Body of pancreas (tissue), 4 donors: ENCODE measurements around the gene CFB. TPM values are rescaled to one million over a fixed set of nuclear protein-coding genes. Genes with fewer than 3 reads are reported as not detected.
A peak's percentile ranks its signal among the peaks of the same experiment; 100 is the strongest.

ENCODE experiments used
- ATAC-seq: fragments of 150-250 bp; one replicate; pipeline ENCODE4 v1.9.1; 2016
- DNase-seq, 4 donors: peaks; one replicate each; pipeline ENCODE4 v3.0.0-alpha.2; 2019
- H3K27ac ChIP-seq, 4 donors: fragments of 200-600 bp; sonication (generic); 1 replicate in 3 of 4; 2 replicates in 1 of 4; pipeline versions ENCODE4 v1.5.1 to v1.6.1; 2016 to 2019; ENCODE audit warnings: mild to moderate bottlenecking in 1 of 4, mixed read lengths in 1 of 4, moderate library complexity in 1 of 4
- H3K27me3 ChIP-seq, 2 donors: fragments of 200-600 bp; sonication (generic); one replicate each; pipeline ENCODE4 v1.6.0; 2016; ENCODE audit warnings: mild to moderate bottlenecking in 1 of 2
- H3K36me3 ChIP-seq, 2 donors: fragments of 200-600 bp; sonication (generic); replicated peaks in 1 of 2; 2 replicates each; pipeline ENCODE4 v1.5.1; 2016; ENCODE audit warnings: low read depth in 2 of 2; ENCODE audit not compliant: insufficient read depth in 1 of 2
- H3K4me1 ChIP-seq: fragments of 200-600 bp; sonication (generic); one replicate; pipeline ENCODE4 v1.6.0; 2016
- H3K4me3 ChIP-seq, 2 donors: fragments of 200-600 bp; sonication (generic); 1 replicate in 1 of 2; 2 replicates in 1 of 2; pipeline ENCODE4 v1.5.1; 2016 to 2019
- H3K9me3 ChIP-seq, 3 donors: fragments of 200-600 bp; sonication (generic); 1 replicate in 2 of 3; 2 replicates in 1 of 3; pipeline ENCODE4 v1.5.1; 2016
- POLR2A ChIP-seq, 3 donors: fragments of 450-650 bp; IDR thresholded peaks; one replicate each; pipeline ENCODE4 v1.6.1; 2016; ENCODE audit warnings: antibody characterized with exemption in 3 of 3, mild to moderate bottlenecking in 2 of 3
- WGBS, 2 donors: methylation state at CpG; one replicate each; pipeline ENCODE4 v1.1.5; 2017; 5-methylcytosine and 5-hydroxymethylcytosine counted together
- intact Hi-C: fragments of 100-400 bp; cut with DNase I; formaldehyde crosslinking; loops from one replicate; pipeline ENCODE4 v1.15.1; 2023
- total RNA-seq, 2 donors: library from RNA; depleted of rRNA; stranded (reverse); fragments of >200 nt; gene quantifications; one replicate each; pipeline ENCODE4 v1.1.0, GENCODE V29; 2016
- TF ChIP-seq, protein P1 (sequence below), 7 experiments: fragments of 450-650 bp in 4 of 7; fragments of 200-600 bp in 3 of 7; sonication (generic) in 3 of 7; IDR thresholded peaks; one replicate each; pipeline ENCODE4 v1.5.1; 2016 to 2019; ENCODE audit warnings: antibody characterized with exemption in 7 of 7

Gene CFB
- total RNA-seq, 2 donors from 2014 or later, result 21.0 to 33.9 TPM

GRCh38 chr6:31898383-31899011 lies 47.4 kb upstream of the CFB start:
- Histone ChIP-seq H3K9me3 (no peaks in the 10 kb centered on the region), H3K4me3 (peak overlapping the region; percentile 81 to 89), H3K36me3 (no peaks in the 10 kb centered on the region), H3K4me1 (peaks cover 42% of the 10 kb centered on the region), H3K27me3 (no peaks in the 10 kb centered on the region), H3K27ac (peak overlapping the region; percentile 71 to 87 (median 83))
- TF ChIP-seq POLR2A (IDR thresholded peaks at IDR 0.05), result no peak
- TF ChIP-seq, protein P1, sequence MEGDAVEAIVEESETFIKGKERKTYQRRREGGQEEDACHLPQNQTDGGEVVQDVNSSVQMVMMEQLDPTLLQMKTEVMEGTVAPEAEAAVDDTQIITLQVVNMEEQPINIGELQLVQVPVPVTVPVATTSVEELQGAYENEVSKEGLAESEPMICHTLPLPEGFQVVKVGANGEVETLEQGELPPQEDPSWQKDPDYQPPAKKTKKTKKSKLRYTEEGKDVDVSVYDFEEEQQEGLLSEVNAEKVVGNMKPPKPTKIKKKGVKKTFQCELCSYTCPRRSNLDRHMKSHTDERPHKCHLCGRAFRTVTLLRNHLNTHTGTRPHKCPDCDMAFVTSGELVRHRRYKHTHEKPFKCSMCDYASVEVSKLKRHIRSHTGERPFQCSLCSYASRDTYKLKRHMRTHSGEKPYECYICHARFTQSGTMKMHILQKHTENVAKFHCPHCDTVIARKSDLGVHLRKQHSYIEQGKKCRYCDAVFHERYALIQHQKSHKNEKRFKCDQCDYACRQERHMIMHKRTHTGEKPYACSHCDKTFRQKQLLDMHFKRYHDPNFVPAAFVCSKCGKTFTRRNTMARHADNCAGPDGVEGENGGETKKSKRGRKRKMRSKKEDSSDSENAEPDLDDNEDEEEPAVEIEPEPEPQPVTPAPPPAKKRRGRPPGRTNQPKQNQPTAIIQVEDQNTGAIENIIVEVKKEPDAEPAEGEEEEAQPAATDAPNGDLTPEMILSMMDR (IDR thresholded peaks at IDR 0.05), result peak in 3 of 7 experiments; percentile 11 to 27 (median 21)
- intact Hi-C loops, result no loop called here
- ATAC-seq (peak; percentile 46), DNase-seq (peak; percentile 38 to 63 (median 52))
- WGBS, 2 donors, result 17 to 18% methylated on average over 8 of the region's 8 CpGs

DNA sequence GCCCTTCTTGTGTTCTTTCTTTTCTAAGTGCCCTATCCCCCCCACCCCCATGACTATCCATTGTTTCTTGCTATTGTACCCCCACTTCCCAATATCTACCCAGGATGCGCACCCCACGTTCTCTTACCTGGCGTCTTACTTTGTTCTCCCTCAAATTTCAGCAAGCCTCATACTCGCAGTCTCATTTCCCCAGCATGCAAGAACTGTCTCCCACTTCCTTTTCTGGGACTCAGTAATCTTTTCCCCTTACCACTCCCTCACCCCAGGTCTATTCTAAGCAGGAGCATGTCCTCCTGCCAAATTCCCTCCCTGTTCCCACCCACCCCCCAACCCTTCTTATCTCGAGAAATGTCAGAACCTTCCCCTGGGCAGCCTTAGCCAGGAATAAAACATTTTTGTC lies 46.7 kb upstream of the CFB start:
- Histone ChIP-seq H3K9me3 (no peaks in the 10 kb centered on the region), H3K4me1 (peaks cover 42% of the 10 kb centered on the region), H3K27ac (no peak overlapping the region), H3K36me3 (no peaks in the 10 kb centered on the region), H3K4me3 (no peak overlapping the region), H3K27me3 (no peaks in the 10 kb centered on the region)
- 49 to 63% methylated on average over 5 of the region's 5 CpGs for WGBS, 2 donors
- ATAC-seq, result no peak
- intact Hi-C loops, result no loop called here
- TF ChIP-seq POLR2A (IDR thresholded peaks at IDR 0.05), result no peak
- TF ChIP-seq, protein P1 (IDR thresholded peaks at IDR 0.05), result no peak
- DNase-seq, result no peak

- Histone ChIP-seq H3K4me1 (peaks cover 42% of the 10 kb centered on the region), H3K36me3 (no peaks in the 10 kb centered on the region), H3K9me3 (no peaks in the 10 kb centered on the region), H3K4me3 (no peak overlapping the region), H3K27ac (peak overlapping the region in 1 of 4 donors; percentile 85), H3K27me3 (no peaks in the 10 kb centered on the region)
- 77 to 89% methylated on average over 27 to 43 of the region's 49 CpGs for WGBS, 2 donors
- DNase-seq, result no peak
- TF ChIP-seq POLR2A (IDR thresholded peaks at IDR 0.05), result no peak
- TF ChIP-seq, protein P1 (IDR thresholded peaks at IDR 0.05), result no peak
- intact Hi-C loops, result no loop called here
- ATAC-seq, result no peak
Measured at GRCh38 chr6:31899882-31900722, 45.8 kb upstream of the CFB start.

- peak overlapping the region in 1 of 2 donors; percentile 22 for H3K4me3 ChIP-seq
- H3K4me1 ChIP-seq, result peaks cover 42% of the 10 kb centered on the region
- peak overlapping the region; percentile 65 to 85 (median 82) for H3K27ac ChIP-seq
- ATAC-seq (no peak), DNase-seq (peak; percentile 38 to 45 (median 40))
- no peaks in the 10 kb centered on the region for H3K9me3 ChIP-seq
- H3K27me3 ChIP-seq, result no peaks in the 10 kb centered on the region
- intact Hi-C loops, result no loop called here
- TF ChIP-seq, protein P1 (IDR thresholded peaks at IDR 0.05), result no peak
- peak in 1 of 3 donors; percentile 32 for TF ChIP-seq POLR2A (IDR thresholded peaks at IDR 0.05)
- WGBS, 2 donors, result 13 to 23% methylated on average over 3 to 29 of the region's 29 CpGs
- no peaks in the 10 kb centered on the region for H3K36me3 ChIP-seq
Measured at GRCh38 chr6:31900917-31901414, 44.9 kb upstream of the CFB start.
